Parathyroid adenoma (tissue), 2 donors: ENCODE results near the gene COL6A3.

Experiments used
- H2AFZ ChIP-seq: fragments of 300-600 bp; sonication (generic); one replicate; pipeline ENCODE4 v1.7.0; 2017; ENCODE audit warnings: antibody characterized with exemption, mild to moderate bottlenecking
- H3K27ac ChIP-seq: fragments of 300-600 bp; sonication (generic); one replicate; pipeline ENCODE4 v1.7.0; 2017
- H3K27me3 ChIP-seq: fragments of 300-600 bp; sonication (generic); one replicate; pipeline ENCODE4 v1.7.0; 2017; ENCODE audit warnings: low read length; ENCODE audit not compliant: control insufficient read depth, insufficient read depth
- H3K36me3 ChIP-seq: fragments of 300-600 bp; sonication (generic); one replicate; pipeline ENCODE4 v1.7.0; 2017; ENCODE audit warnings: low read length; ENCODE audit not compliant: control insufficient read depth, insufficient read depth
- H3K4me1 ChIP-seq: fragments of 300-600 bp; sonication (generic); one replicate; pipeline ENCODE4 v1.7.0; 2017; ENCODE audit warnings: control low read depth
- H3K4me2 ChIP-seq: fragments of 300-600 bp; sonication (generic); one replicate; pipeline ENCODE4 v1.7.0; 2017; ENCODE audit warnings: low read length
- H3K4me3 ChIP-seq: fragments of 300-600 bp; sonication (generic); one replicate; pipeline ENCODE4 v1.7.0; 2017; ENCODE audit warnings: low read depth, low read length
- H3K79me2 ChIP-seq: fragments of 300-600 bp; sonication (generic); one replicate; pipeline ENCODE4 v1.7.0; 2017; ENCODE audit warnings: control low read depth
- H3K9ac ChIP-seq: fragments of 300-600 bp; sonication (generic); one replicate; pipeline ENCODE4 v1.7.0; 2017; ENCODE audit warnings: mild to moderate bottlenecking
- H3K9me3 ChIP-seq: fragments of 300-600 bp; sonication (generic); one replicate; pipeline ENCODE4 v1.7.0; 2017; ENCODE audit warnings: low read length; ENCODE audit not compliant: control insufficient read depth
- TF ChIP-seq, protein P1 (sequence below): fragments of 300-600 bp; sonication (generic); IDR thresholded peaks from one replicate; pipeline ENCODE4 v1.7.0; 2017; ENCODE audit warnings: antibody characterized with exemption, mild to moderate bottlenecking
- donor health status: primary hyperparathyroidism.

The COL6A3 gene

GRCh38 chr2:237413777-237414661 lies at the start of gene COL6A3:
TSS of gene COL6A3 (minus strand) at chr2:237414164. CDS start at chr2:237396817, 17,347 bp downstream.
- TF ChIP-seq, protein P1, sequence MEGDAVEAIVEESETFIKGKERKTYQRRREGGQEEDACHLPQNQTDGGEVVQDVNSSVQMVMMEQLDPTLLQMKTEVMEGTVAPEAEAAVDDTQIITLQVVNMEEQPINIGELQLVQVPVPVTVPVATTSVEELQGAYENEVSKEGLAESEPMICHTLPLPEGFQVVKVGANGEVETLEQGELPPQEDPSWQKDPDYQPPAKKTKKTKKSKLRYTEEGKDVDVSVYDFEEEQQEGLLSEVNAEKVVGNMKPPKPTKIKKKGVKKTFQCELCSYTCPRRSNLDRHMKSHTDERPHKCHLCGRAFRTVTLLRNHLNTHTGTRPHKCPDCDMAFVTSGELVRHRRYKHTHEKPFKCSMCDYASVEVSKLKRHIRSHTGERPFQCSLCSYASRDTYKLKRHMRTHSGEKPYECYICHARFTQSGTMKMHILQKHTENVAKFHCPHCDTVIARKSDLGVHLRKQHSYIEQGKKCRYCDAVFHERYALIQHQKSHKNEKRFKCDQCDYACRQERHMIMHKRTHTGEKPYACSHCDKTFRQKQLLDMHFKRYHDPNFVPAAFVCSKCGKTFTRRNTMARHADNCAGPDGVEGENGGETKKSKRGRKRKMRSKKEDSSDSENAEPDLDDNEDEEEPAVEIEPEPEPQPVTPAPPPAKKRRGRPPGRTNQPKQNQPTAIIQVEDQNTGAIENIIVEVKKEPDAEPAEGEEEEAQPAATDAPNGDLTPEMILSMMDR: no peak
- no peak within 1 kb of the TSS for H3K4me2 ChIP-seq
- no peaks in the 10 kb centered on the region for H3K4me1 ChIP-seq
- no peaks in the 10 kb centered on the region for H3K79me2 ChIP-seq
- H2AFZ ChIP-seq: no peak within 1 kb of the TSS
- no peak within 1 kb of the TSS for H3K9ac ChIP-seq
- no peaks in the 10 kb centered on the region for H3K27me3 ChIP-seq
- no peak within 1 kb of the TSS for H3K4me3 ChIP-seq
- no peaks in the 10 kb centered on the region for H3K9me3 ChIP-seq
- H3K27ac ChIP-seq: no peak within 1 kb of the TSS
- H3K36me3 ChIP-seq: no peaks in the 10 kb centered on the region

GRCh38 chr2:237459741-237460174 lies 45.8 kb upstream of the COL6A3 start:
- no peak overlapping the region for H2AFZ ChIP-seq
- TF ChIP-seq, protein P1: no peak
- no peak overlapping the region for H3K4me2 ChIP-seq
- no peaks in the 10 kb centered on the region for H3K27me3 ChIP-seq
- no peak overlapping the region for H3K4me3 ChIP-seq
- no peaks in the 10 kb centered on the region for H3K36me3 ChIP-seq
- H3K27ac ChIP-seq: no peak overlapping the region
- H3K79me2 ChIP-seq: no peaks in the 10 kb centered on the region
- H3K9me3 ChIP-seq: no peaks in the 10 kb centered on the region
- H3K4me1 ChIP-seq: no peaks in the 10 kb centered on the region
- no peak overlapping the region for H3K9ac ChIP-seq

DNA sequence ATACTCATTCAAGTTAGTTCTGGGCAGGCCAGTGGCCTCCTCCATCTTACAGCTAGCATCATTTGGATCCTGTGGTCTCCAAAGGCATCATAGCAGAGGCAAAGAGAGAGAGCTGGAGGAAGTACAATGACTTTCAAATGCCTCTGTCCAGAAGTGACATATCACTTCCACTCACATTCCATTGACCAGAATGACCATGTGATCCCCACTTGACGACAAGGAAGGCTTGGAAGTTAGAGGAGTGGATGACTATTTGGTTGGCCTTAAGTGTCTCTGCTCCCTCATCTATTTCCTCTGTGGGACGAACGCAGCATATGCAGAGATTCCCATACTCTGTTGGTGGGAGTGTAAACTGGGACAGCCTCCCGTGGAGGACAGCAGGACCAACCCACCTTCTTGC lies 45.3 kb upstream of the COL6A3 start:
- H3K4me1 ChIP-seq: no peaks in the 10 kb centered on the region
- no peak overlapping the region for H3K9ac ChIP-seq
- no peak overlapping the region for H3K27ac ChIP-seq
- no peak overlapping the region for H3K4me3 ChIP-seq
- TF ChIP-seq, protein P1: no peak
- no peak overlapping the region for H2AFZ ChIP-seq
- no peaks in the 10 kb centered on the region for H3K27me3 ChIP-seq
- H3K36me3 ChIP-seq: no peaks in the 10 kb centered on the region
- no peaks in the 10 kb centered on the region for H3K9me3 ChIP-seq
- H3K79me2 ChIP-seq: no peaks in the 10 kb centered on the region
- H3K4me2 ChIP-seq: no peak overlapping the region

DNA sequence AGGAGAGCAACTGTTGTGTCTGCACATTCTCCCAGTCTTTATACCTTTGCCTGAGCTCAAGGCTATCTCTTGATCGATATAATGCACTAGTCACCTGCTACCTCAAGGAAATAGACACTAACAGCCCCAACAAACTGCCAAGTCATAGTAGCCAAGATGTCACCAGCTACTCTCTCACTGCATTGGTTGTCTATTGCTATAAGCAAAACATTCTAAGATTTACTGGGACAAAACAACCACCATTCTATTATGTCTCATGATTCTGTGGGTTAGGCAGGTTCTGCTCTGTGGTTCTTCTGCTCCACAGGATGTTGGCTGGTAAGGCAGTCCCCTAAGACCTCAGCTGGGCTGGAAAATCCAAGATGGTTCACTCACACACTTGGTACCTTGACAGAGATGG lies 44.6 kb upstream of the COL6A3 start:
- H3K27me3 ChIP-seq: no peaks in the 10 kb centered on the region

More for the DNA sequence above, 44.6 kb upstream of the COL6A3 start:
- no peaks in the 10 kb centered on the region for H3K9me3 ChIP-seq
- H3K4me1 ChIP-seq: no peaks in the 10 kb centered on the region
- H2AFZ ChIP-seq: no peak overlapping the region
- H3K36me3 ChIP-seq: no peaks in the 10 kb centered on the region
- no peak overlapping the region for H3K27ac ChIP-seq
- TF ChIP-seq, protein P1: no peak
- no peak overlapping the region for H3K4me2 ChIP-seq
- H3K4me3 ChIP-seq: no peak overlapping the region
- H3K9ac ChIP-seq: no peak overlapping the region
- no peaks in the 10 kb centered on the region for H3K79me2 ChIP-seq
